ENCODE data around the gene LRRC28.
"Not testable (repeated sequence)": the region's sequence is repeated elsewhere in the genome, so short reads cannot be mapped to it uniquely, and the experiment has no call there.

The LRRC28 gene

GRCh38 chr15:99230867-99231266, 20.4 kb upstream of the LRRC28 start:
- H3K27me3 ChIP-seq: no peaks in the 10 kb centered on the region
- no peak for DNase-seq
- no peak overlapping the region for H3K4me3 ChIP-seq (ENCODE audit: low read depth, low read length)
- no peaks in the 10 kb centered on the region for H3K9me3 ChIP-seq
- H3K36me3 ChIP-seq: no peaks in the 10 kb centered on the region
- H3K4me1 ChIP-seq: no peaks in the 10 kb centered on the region
- TF ChIP-seq, protein P1, sequence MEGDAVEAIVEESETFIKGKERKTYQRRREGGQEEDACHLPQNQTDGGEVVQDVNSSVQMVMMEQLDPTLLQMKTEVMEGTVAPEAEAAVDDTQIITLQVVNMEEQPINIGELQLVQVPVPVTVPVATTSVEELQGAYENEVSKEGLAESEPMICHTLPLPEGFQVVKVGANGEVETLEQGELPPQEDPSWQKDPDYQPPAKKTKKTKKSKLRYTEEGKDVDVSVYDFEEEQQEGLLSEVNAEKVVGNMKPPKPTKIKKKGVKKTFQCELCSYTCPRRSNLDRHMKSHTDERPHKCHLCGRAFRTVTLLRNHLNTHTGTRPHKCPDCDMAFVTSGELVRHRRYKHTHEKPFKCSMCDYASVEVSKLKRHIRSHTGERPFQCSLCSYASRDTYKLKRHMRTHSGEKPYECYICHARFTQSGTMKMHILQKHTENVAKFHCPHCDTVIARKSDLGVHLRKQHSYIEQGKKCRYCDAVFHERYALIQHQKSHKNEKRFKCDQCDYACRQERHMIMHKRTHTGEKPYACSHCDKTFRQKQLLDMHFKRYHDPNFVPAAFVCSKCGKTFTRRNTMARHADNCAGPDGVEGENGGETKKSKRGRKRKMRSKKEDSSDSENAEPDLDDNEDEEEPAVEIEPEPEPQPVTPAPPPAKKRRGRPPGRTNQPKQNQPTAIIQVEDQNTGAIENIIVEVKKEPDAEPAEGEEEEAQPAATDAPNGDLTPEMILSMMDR (IDR thresholded peaks at IDR 0.05; ENCODE audit: low read depth, low read length): no peak

DNA sequence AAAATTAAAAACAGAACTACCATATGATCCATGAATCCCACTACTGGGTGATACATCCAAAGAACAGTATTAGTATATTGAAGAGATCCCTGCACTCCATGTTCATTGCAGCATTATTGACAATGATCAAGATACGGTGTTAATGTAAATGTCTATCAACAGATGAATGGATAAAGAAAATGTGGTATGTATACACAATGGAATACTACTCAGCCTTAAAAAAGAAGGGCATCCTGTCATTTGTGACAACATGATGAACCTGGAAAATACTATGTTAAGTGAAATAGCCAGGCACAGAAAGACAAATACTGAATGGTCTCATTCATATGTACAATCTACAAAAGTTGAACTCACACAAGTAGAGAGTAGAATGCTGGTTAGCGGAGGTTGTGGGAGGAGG, 18.5 kb upstream of the LRRC28 start:
- no peaks in the 10 kb centered on the region for H3K27me3 ChIP-seq
- H3K9me3 ChIP-seq: no peaks in the 10 kb centered on the region
- no peak overlapping the region for H3K4me3 ChIP-seq (ENCODE audit: low read depth, low read length)
- no peak for DNase-seq
- no peaks in the 10 kb centered on the region for H3K36me3 ChIP-seq
- H3K4me1 ChIP-seq: no peaks in the 10 kb centered on the region
- TF ChIP-seq, protein P1 (IDR thresholded peaks at IDR 0.05; ENCODE audit: low read depth, low read length): no peak

GRCh38 chr15:99234160-99234559, 17.1 kb upstream of the LRRC28 start:
- H3K36me3 ChIP-seq; H3K4me1 ChIP-seq; H3K9me3 ChIP-seq; DNase-seq; H3K4me3 ChIP-seq (ENCODE audit: low read depth, low read length); H3K27me3 ChIP-seq: not testable (repeated sequence)

GRCh38 chr15:99238849-99239248, 12.4 kb upstream of the LRRC28 start:
- Histone ChIP-seq H3K27me3 (no peaks in the 10 kb centered on the region), H3K9me3 (no peaks in the 10 kb centered on the region), H3K36me3 (no peaks in the 10 kb centered on the region), H3K4me1 (no peaks in the 10 kb centered on the region), H3K4me3 (ENCODE audit: low read depth, low read length) (no peak overlapping the region)
- no peak for DNase-seq
- TF ChIP-seq, protein P1 (IDR thresholded peaks at IDR 0.05; ENCODE audit: low read depth, low read length): no peak

DNA sequence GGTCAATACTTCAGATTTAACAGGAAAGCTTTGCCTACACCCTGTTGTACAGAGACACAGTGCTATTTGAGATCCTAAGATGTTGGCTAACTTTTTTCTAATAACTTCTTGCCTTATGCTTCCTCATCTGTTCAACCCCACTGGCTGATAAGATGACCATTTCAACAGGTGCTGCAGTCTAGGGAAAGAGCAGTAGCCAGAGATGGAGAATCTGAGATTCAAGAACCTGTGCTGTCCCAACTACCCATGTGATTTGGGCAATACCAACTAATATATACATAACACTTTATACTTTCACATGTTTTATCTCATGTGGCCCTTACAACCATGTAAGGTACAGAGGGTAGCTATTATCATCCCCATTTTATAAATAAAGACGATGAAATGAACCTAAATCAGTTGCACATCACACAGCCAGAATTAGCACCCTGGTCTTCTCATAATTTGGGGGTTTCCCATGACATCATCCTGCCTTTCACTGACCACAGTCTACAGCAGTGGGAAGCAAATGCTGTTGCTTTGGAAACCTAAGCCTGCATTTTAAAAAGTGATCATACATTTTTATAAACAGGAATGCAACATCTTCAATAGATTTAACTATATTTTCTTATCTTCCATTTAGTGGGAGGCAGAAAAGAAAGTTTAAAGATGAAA, 11.6 kb upstream of the LRRC28 start:
- DNase-seq: no peak
- TF ChIP-seq, protein P1 (IDR thresholded peaks at IDR 0.05; ENCODE audit: low read depth, low read length): no peak
- Histone ChIP-seq H3K36me3 (no peaks in the 10 kb centered on the region), H3K9me3 (no peaks in the 10 kb centered on the region), H3K4me3 (ENCODE audit: low read depth, low read length) (no peak overlapping the region), H3K4me1 (no peaks in the 10 kb centered on the region), H3K27me3 (no peaks in the 10 kb centered on the region)

DNA sequence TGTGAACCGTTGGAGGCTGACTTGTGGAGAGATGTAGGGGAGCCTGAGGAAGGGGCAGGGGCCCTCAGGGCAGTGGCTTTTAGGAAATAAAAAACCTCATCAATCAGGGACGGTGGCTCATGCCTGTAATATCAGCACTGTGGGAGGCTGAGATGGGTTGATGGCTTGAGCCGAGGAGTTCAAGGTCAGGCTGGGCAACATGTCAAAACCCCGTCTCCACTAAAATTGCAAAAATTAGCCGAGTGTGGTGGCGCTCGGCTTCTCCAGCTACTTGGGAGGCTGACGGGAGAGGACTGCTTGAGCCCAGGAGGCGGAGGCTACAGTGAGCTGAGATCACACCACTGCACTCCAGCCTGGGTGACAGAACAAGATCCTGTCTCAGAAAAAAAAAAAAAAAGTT, 9.5 kb upstream of the LRRC28 start:
- Histone ChIP-seq H3K4me3 (ENCODE audit: low read depth, low read length) (no peak overlapping the region), H3K4me1 (no peaks in the 10 kb centered on the region), H3K36me3 (no peaks in the 10 kb centered on the region), H3K27me3 (no peaks in the 10 kb centered on the region), H3K9me3 (no peaks in the 10 kb centered on the region)
- TF ChIP-seq, protein P1 (IDR thresholded peaks at IDR 0.05; ENCODE audit: low read depth, low read length): no peak
- no peak for DNase-seq
